Ecto neural progenitor cell (in vitro differentiated cells): ENCODE data around the gene CES1.
"Not testable (repeated sequence)": the region's sequence is repeated elsewhere in the genome, so short reads cannot be mapped to it uniquely, and the experiment has no call there.

Source experiments
- DNase-seq: peaks from one replicate; pipeline ENCODE4 v3.0.0-alpha.2; 2018; ENCODE audit warnings: low spot score

Gene CES1

DNA sequence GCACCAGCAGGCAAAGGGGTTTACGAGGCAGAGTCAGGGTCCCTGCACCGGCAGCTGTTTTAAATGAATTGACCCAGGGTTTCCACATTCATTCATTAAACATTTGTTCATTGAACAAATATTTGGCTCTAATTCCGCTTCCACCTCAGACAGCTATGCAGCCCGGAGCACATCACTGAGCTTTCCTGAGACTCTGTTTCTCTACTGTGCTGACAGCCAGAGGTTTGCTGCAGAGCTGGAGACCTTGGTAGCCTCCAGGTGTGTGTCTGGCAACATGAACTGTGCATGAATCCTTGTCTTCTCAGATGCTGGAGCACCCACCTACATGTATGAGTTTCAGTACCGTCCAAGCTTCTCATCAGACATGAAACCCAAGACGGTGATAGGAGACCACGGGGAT lies 42.7 kb downstream of the CES1 start:
- not testable (repeated sequence) for DNase-seq

DNA sequence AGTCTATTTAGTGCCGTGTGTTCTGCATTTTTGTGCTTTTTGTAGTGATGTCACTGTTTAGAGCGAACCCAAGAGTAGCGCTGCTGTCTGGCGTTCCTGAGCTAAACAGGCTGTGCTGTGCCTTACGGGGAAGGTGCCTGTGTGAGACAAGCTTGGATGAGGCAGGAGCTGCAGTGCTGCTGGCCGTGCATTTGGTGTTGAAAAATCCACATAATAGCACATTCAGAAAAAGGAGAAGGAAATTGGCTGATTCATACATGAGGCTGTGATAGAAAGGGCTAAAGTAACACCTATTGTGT lies 50.2 kb downstream of the CES1 start:
- not testable (repeated sequence) for DNase-seq

DNA sequence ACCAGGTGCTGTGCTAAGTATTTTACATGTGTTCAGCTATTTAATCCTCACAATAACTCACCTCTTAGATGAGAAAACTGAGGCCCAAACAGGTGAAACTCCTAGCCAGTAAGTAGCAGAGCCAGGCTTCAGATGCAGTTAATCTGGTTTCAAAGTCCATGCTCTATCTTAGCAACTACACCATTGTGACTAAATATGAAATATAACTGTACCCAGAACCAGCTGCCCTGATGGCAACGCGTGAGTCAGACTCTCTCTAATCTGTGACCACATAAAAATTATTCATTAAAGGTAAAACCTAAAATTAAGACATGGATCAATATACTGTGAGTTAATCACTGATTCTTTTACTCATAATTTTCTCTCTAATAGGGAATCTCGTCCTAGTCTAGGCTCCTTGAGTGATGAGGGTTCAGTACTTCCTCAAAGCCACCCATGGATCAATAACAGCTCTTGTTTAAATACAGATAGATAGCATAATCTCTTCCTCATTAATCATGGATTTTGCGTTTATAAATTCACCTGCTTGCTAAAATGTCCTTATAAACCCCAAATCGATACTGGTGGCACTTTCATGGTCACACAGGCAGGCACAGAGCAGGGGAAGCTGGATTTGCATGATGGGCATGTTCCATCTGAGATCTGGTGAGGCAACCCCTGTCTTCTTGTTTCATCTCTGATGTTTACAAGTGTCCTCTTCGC lies 50.7 kb downstream of the CES1 start:
- DNase-seq = not testable (repeated sequence)

DNA sequence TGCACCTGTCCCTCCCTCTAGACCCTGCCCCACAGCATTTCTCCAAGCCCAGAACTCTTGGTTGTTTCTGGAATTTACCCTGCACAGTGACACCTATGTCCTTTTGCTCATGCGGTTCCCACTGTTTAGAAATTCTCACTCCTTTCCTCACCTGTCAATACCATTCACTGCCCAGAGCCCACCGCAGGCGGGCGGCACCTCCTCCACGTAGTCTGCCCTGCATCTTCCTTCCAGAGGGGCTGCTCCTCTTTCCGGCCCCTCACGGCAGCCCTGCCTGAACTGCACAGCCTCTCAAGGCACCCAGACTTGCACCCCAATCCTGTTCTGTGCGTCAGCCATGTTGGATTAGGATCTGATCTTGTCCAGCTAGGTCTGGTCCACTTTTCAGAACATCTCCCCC lies 51.4 kb downstream of the CES1 start:
- DNase-seq = not testable (repeated sequence)

DNA sequence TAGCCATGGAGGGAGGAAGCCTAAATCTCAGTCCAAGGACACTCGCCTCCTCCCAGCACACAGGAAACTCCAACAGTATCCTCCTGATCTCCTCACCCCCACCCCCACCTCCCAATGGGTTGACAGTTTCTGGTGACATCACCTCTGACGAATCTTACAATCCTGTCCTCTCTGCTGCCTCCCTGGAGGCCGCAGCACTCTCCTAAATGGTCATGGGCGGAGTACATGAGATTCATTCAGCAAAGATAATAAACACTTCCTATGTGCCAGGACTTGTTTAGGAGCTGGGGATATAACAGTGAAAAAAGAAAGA lies 52.8 kb downstream of the CES1 start:
- DNase-seq = not testable (repeated sequence)

DNA sequence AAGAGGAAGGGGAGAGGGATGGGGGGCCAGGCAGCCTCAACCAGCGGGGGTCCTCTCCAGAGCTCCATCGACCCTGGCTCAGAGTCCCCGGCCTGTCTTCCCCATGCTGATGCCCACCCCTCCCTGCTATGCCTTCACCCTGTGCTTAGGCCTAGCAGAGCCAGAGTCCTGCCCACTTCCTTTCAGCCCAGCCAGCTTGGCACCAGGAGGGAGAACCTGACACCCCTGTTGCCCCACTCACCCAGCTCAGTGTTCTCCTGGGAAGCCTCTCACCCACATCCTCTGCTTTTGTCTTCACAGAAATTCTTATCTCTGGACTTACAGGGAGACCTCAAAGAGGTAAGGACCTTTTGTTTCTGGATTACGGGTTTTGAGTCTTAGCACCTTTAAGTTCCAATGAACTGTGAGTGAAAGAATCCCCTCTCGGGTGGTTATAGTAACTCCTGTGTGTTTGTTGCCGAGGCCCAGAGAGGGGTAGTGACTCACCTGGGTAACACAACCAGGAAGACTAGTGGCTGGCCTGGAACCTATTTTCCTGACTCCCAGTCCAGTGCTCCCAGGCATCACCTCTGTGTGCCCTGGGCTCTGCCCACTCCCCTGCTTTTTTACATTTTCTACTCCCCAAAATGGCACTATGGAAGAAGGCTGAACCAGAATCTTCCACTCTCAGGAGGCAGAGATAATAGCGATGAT lies 53.3 kb downstream of the CES1 start:
- DNase-seq = no peak

DNA sequence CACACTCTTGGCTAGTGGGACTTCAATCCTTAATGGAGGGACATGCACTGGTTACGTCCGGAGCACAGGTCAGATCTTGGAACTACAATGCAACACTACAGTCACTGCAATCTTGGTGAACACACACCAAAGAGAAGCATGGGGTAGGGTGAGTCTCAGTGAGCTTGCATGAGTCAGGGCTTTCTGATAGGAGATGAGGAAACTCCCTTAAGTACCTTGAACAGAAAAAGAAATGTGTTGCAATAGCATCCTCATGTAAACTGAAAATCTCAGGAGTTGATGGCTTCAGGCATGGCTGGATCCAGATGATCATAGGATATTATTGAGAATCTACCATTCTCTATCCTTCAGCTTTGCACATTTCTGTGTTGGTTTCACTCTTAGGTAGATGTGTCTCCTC lies 54.1 kb downstream of the CES1 start:
- DNase-seq = no peak

DNA sequence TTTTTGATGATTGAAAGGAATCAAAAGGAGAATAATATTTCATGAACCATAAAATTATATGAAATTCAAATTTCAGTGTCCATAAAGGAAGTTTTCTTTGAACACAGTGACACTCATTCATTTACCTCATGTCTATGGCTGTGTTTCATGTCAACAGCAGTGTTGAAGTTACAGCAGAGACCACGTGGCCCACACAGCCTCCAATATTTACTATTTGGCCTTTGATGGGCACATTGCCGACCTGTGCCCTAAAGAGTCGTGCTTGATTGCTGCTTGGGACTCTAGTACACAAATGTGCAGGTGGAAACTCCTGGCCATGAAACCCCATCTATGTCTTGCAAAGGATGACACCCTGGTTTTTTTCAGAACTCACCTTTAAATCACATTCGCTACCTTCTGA lies 57.0 kb downstream of the CES1 start:
- DNase-seq = no peak

DNA sequence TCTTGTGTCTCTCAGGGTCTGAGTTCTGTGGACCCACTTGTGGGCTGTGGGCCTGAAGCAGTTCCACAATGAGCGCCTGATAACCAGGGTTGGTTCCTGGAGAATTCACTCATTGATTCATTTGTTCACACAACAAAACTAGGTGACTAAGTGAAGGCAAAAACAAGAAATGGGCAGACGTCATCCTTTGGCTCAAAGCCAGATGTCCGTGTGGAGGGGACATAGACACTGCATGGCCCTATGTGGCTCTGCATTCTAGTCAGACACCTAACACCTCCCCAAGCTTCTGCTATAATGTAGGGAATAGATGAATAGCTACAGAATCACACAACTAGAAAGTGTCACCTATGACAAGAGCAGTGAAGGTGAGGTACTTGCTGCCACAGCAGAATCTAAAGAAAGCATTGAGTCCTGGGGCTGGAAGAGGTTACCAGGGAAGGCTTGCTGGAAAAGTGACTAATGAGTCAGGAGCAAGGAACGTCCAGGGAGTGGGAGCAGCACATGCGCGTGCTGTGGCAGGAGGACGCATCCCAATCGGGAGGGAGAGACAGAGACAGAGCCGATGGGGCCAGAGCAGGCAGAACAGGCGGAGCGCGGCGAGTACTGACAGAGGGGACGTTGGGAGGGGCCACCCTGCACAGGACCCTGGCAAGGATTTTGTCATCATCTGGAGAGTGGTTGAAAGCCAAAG lies 58.9 kb downstream of the CES1 start:
- DNase-seq = no peak

DNA sequence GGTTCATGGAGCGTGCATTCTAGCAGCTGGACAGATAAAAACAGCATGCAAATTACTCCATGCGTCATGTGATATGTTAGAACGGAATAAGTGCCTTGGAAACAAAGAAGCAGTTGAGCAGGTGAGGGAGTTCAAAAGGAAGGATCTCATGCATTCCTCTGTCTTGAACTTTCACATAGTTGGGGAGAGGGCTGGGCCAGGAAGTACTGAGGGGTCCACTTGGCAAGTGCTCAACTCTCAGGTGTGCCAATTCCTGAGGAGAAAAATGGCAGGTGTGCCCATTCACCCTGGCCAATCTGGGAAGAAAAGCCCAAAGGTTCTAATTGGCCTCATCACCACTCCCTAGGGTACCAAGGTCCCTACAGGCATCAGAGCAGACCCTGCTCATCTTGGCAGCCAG lies 67.7 kb downstream of the CES1 start:
- no peak for DNase-seq

DNA sequence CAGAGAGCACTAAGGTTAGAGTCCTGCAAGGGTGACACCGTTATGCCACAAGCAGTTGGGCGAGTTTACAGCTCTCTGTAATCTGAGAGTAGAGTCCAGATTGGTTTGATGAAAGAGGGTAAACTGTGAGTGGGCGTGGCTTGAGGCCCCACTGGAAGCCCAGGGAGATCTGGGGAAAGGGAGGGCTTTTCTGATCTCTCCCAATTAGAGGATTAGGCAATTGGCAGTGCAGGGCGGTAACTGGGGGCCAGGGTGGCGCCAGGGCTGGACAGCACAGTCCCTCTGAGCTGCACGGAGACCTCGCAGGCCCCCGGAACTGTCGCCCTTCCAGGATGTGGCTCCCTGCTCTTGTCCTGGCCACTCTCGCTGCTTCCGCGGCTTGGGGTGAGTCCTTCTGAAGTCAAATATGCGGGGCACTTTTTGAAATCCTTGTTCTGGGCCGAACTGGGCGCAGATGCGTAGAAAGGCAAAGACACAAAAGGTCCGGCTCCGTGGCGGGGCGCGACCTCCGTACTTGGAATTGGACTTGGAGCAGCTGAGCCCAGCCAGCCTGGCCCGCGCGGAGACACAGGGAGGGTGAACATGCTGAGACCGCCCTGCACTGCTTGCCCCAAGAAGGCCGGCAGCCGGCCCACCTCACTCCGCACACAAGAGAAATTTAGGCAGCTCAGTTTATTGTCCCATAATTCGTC lies 72.4 kb downstream of the CES1 start:
- peak; percentile 70 for DNase-seq

DNA sequence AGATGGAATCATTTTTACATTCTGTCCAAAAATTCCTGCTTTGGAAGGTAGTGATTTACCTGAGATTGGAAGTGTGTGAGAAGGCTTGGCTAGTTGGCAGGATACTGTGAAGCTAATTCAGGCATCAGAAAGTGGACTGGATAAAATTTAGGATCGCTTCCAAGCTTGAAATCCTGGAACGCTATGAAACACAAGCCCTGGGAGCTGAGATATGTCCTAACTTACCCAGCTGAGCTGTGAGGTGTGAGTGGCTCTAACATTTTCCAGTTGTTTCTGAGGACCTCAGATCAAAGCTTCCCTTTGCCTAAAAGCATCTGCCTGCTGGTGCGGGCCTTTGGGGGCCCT lies 73.0 kb downstream of the CES1 start:
- not testable (repeated sequence) for DNase-seq

DNA sequence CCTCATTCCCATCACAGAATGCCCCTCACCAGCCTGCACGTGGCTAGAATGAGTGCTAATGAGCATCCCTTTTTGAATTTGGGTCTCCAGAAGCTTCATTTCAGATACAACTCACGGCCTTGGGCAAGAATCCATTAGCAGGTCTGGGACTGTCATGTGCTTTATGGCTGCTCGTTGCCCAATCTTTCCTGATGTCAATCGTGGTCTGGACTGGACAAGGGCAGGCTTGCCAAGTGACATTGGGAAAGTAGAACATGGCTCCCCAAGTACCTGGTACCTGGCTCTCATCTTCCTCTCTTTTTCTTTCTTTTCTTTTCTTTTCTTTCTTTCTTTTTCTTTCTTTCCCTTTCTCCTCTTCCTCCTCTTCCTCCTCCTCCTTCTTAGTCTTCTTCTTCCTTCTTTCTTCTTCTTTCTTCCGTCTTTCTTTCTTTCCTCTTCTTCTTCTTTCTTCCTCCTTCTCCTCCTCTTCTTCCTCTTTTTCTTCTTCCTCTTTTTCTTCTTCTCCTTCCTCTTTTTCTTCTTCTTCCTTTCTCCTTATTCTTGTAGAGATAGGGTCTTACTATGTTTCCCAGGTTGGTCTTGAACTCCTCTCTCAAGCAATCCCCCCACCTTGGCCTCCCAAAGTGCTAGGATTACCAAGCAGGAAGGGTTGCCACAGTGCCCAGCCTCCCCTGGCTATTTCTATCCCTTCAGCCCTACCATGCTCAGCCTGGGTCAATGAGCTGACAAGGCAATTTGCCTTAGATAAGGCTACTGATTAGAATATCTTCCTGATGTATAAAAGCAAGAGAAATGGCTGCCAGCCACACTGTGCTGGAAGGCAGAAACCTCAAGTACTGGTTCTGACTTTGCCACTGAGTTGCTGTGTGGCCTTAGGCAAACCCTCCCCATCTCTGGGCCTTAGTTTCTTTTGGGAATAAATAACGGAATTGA lies 75.0 kb downstream of the CES1 start:
- not testable (repeated sequence) for DNase-seq

DNA sequence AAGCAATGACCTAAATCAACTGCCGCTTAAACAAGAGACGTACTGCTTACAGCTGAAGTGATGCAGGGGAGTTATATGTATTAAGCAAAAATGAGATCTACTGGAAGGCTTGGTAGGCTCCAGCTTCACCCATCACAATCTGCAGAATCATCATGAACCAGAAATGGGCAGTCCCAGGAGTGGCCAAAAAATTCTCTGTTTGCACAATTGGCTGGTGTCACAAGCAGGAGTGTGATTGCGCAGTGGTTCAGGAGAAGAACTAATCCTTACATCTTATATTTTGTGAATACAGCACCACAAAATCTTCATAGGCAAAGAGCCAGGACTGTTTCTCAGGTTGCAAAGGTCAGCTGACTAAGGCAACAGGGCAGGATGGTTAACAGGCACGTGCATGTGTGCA lies 75.9 kb downstream of the CES1 start:
- DNase-seq = no peak

DNA sequence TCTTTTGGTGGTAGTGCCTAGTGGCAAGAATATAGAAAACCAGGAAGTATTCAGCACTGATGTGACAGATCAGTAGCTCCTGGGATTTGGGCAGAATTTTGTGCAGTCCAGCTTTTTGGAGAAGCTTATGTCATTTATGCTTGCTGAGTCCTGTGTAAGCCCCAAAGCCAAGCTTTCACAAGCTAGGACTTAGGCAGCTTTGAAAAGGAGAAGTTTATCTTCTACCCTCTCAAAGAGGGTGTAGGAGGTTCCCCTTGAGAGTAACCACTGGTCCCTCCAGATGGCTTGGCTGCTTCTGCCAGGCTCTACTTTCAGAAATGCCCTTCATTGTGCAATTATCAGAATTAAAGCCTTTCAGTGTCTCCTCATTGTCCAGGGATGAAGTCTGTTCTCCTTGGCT lies 78.8 kb downstream of the CES1 start:
- DNase-seq = no peak

DNA sequence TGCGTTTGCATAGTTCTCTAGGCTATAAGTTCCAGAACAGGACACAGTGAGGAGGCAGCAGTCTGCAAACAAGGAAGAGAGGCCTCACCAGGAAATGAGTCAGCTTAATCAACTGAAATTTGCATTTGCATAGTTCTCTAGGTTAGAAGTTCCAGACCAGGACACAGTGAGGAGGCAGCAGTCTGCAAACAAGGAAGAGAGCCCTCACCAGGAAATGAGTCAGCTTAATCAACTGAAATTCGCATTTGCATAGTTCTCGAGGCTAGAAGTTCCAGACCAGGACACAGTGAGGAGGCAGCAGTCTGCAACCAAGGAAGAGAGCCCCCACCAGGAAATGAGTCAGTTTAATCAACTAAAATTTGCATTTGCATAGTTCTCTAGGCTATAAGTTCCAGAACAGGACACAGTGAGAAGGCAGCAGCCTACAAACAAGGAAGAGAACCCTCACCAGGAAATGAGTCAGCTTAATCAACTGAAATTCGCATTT lies 79.7 kb downstream of the CES1 start:
- not testable (repeated sequence) for DNase-seq
